ENCODE results near the gene GALNT2.

Gene GALNT2

GRCh38 chr1:230056098-230056497 lies 10.9 kb upstream of the GALNT2 start:
- TF ChIP-seq EZH2 (IDR thresholded peaks at IDR 0.05) = no peak
- no peaks in the 10 kb centered on the region for H3K36me3 ChIP-seq (ENCODE audit: insufficient read depth, low read length)
- no peak overlapping the region for H3K27ac ChIP-seq
- no peak for DNase-seq (ENCODE audit: low read depth, low spot score)
- no peak overlapping the region for H3K9ac ChIP-seq (ENCODE audit: insufficient read length)
- H3K4me3 ChIP-seq = no peak overlapping the region
- H3K9me3 ChIP-seq (ENCODE audit: low read depth, low read length) = no peaks in the 10 kb centered on the region

GRCh38 chr1:230057100-230057499 lies 9.9 kb upstream of the GALNT2 start:
- no peak overlapping the region for H3K4me3 ChIP-seq
- H3K9ac ChIP-seq (ENCODE audit: insufficient read length) = no peak overlapping the region
- H3K36me3 ChIP-seq (ENCODE audit: insufficient read depth, low read length) = no peaks in the 10 kb centered on the region
- no peak overlapping the region for H3K27ac ChIP-seq
- TF ChIP-seq FOXP2 (optimal IDR thresholded peaks at IDR 0.05; ENCODE audit: control extremely low read depth, extremely low read length, insufficient read depth) (no peak), EZH2 (IDR thresholded peaks at IDR 0.05) (no peak), POLR2AphosphoS5 (IDR thresholded peaks at IDR 0.05; ENCODE audit: borderline replicate concordance, low read depth, low read length) (no peak)
- no peak for DNase-seq (ENCODE audit: low read depth, low spot score)
- H3K9me3 ChIP-seq (ENCODE audit: low read depth, low read length) = no peaks in the 10 kb centered on the region

- no peak overlapping the region for H3K4me3 ChIP-seq
- H3K36me3 ChIP-seq (ENCODE audit: insufficient read depth, low read length) = no peaks in the 10 kb centered on the region
These were observed 9.1 kb upstream of the GALNT2 start for GRCh38 chr1:230057681-230058565.

GRCh38 chr1:230058626-230059025 lies 8.4 kb upstream of the GALNT2 start:
- Histone ChIP-seq H3K36me3 (ENCODE audit: insufficient read depth, low read length) (no peaks in the 10 kb centered on the region), H3K27ac (no peak overlapping the region), H3K4me3 (no peak overlapping the region), H3K9me3 (ENCODE audit: low read depth, low read length) (no peaks in the 10 kb centered on the region; the same call in 1 of the 2 replicates), H3K9ac (ENCODE audit: insufficient read length) (no peak overlapping the region)
- TF ChIP-seq POLR2AphosphoS5 (IDR thresholded peaks at IDR 0.05; ENCODE audit: borderline replicate concordance, low read depth, low read length) (no peak), EZH2 (IDR thresholded peaks at IDR 0.05) (no peak), FOXP2 (optimal IDR thresholded peaks at IDR 0.05; ENCODE audit: control extremely low read depth, extremely low read length, insufficient read depth) (no peak)
- DNase-seq (ENCODE audit: low read depth, low spot score) = no peak

More at GRCh38 chr1:230057681-230058565, 9.1 kb upstream of the GALNT2 start:
- no peak for DNase-seq (ENCODE audit: low read depth, low spot score)
- Histone ChIP-seq H3K9me3 (ENCODE audit: low read depth, low read length) (no peaks in the 10 kb centered on the region; the same call in 1 of the 2 replicates), H3K27ac (no peak overlapping the region), H3K9ac (ENCODE audit: insufficient read length) (no peak overlapping the region)
- TF ChIP-seq FOXP2 (optimal IDR thresholded peaks at IDR 0.05; ENCODE audit: control extremely low read depth, extremely low read length, insufficient read depth) = no peak
- no peak for TF ChIP-seq EZH2 (IDR thresholded peaks at IDR 0.05)
- TF ChIP-seq POLR2AphosphoS5 (IDR thresholded peaks at IDR 0.05; ENCODE audit: borderline replicate concordance, low read depth, low read length) = no peak

- TF ChIP-seq FOXP2 (optimal IDR thresholded peaks at IDR 0.05; ENCODE audit: control extremely low read depth, extremely low read length, insufficient read depth) (no peak), EZH2 (IDR thresholded peaks at IDR 0.05) (no peak), POLR2AphosphoS5 (IDR thresholded peaks at IDR 0.05; ENCODE audit: borderline replicate concordance, low read depth, low read length) (no peak)
- H3K4me3 ChIP-seq = no peak overlapping the region
- no peaks in the 10 kb centered on the region for H3K36me3 ChIP-seq (ENCODE audit: insufficient read depth, low read length)
- H3K9ac ChIP-seq (ENCODE audit: insufficient read length) = no peak overlapping the region
- H3K27ac ChIP-seq = no peak overlapping the region
- no peak for DNase-seq (ENCODE audit: low read depth, low spot score)
- no peaks in the 10 kb centered on the region; the same call in 1 of the 2 replicates for H3K9me3 ChIP-seq (ENCODE audit: low read depth, low read length)
These were observed 5.2 kb upstream of the GALNT2 start for GRCh38 chr1:230061801-230062200.

- DNase-seq (ENCODE audit: low read depth, low spot score) = no peak
- Histone ChIP-seq H3K9ac (ENCODE audit: insufficient read length) (no peak overlapping the region), H3K27ac (no peak overlapping the region), H3K4me3 (no peak overlapping the region), H3K36me3 (ENCODE audit: insufficient read depth, low read length) (no peaks in the 10 kb centered on the region), H3K9me3 (ENCODE audit: low read depth, low read length) (no peaks in the 10 kb centered on the region; the same call in 1 of the 2 replicates)
- TF ChIP-seq FOXP2 (optimal IDR thresholded peaks at IDR 0.05; ENCODE audit: control extremely low read depth, extremely low read length, insufficient read depth) (no peak), POLR2AphosphoS5 (IDR thresholded peaks at IDR 0.05; ENCODE audit: borderline replicate concordance, low read depth, low read length) (no peak), EZH2 (IDR thresholded peaks at IDR 0.05) (no peak)
These were observed 4.5 kb upstream of the GALNT2 start for GRCh38 chr1:230062521-230062920.

- Histone ChIP-seq H3K27ac (no peak overlapping the region), H3K36me3 (ENCODE audit: insufficient read depth, low read length) (no peaks in the 10 kb centered on the region), H3K9ac (ENCODE audit: insufficient read length) (no peak overlapping the region), H3K9me3 (ENCODE audit: low read depth, low read length) (no peaks in the 10 kb centered on the region; the same call in 1 of the 2 replicates), H3K4me3 (no peak overlapping the region)
- TF ChIP-seq POLR2AphosphoS5 (IDR thresholded peaks at IDR 0.05; ENCODE audit: borderline replicate concordance, low read depth, low read length) (no peak), EZH2 (IDR thresholded peaks at IDR 0.05) (no peak)
- no peak for DNase-seq (ENCODE audit: low read depth, low spot score)
These were observed 2.8 kb upstream of the GALNT2 start for GRCh38 chr1:230064283-230064682.

GRCh38 chr1:230065161-230065560 lies 1.9 kb upstream of the GALNT2 start:
- no peak for DNase-seq (ENCODE audit: low read depth, low spot score)
- Histone ChIP-seq H3K4me3 (no peak overlapping the region), H3K27ac (no peak overlapping the region), H3K9me3 (ENCODE audit: low read depth, low read length) (no peaks in the 10 kb centered on the region; the same call in 1 of the 2 replicates), H3K9ac (ENCODE audit: insufficient read length) (no peak overlapping the region), H3K36me3 (ENCODE audit: insufficient read depth, low read length) (no peaks in the 10 kb centered on the region)
- TF ChIP-seq POLR2AphosphoS5 (IDR thresholded peaks at IDR 0.05; ENCODE audit: borderline replicate concordance, low read depth, low read length) (no peak), FOXP2 (optimal IDR thresholded peaks at IDR 0.05; ENCODE audit: control extremely low read depth, extremely low read length, insufficient read depth) (no peak)
